GM12878 (cell line): ENCODE data around the gene ADK.

Source experiments
- CHD4 ChIP-seq: fragments of 200-600 bp; sonication (generic); IDR thresholded peaks from 2 replicates; pipeline ENCODE4 v1.6.1; 2016; ENCODE audit warnings: mild to moderate bottlenecking
- EZH2 ChIP-seq: IDR thresholded peaks from 2 replicates; pipeline ENCODE4 v1.6.1; 2012; ENCODE audit warnings: low read depth, mild to moderate bottlenecking, control low read depth, inconsistent platforms, low read length, borderline replicate concordance; ENCODE audit not compliant: control insufficient read depth
- GABPA ChIP-seq: IDR thresholded peaks from 2 replicates; pipeline ENCODE4 v1.6.1; 2014; ENCODE audit warnings: antibody characterized with exemption, low read depth, mild to moderate bottlenecking, inconsistent platforms
- JUNB ChIP-seq: IDR thresholded peaks from 2 replicates; pipeline ENCODE4 v1.6.1; 2016; ENCODE audit warnings: antibody characterized with exemption, mild to moderate bottlenecking
- PAX5 ChIP-seq: IDR thresholded peaks from 2 replicates; pipeline ENCODE4 v1.6.1; 2011; ENCODE audit warnings: low read depth, low read length, borderline replicate concordance
- POLR2A ChIP-seq: IDR thresholded peaks from 2 replicates; pipeline ENCODE4 v1.6.1; 2011; ENCODE audit warnings: low read depth, mild to moderate bottlenecking, low read length
- POLR2AphosphoS5 ChIP-seq: IDR thresholded peaks from 2 replicates; pipeline ENCODE4 v1.6.1; 2011; ENCODE audit warnings: mild to moderate bottlenecking, low read length, inconsistent platforms
- TCF12 ChIP-seq: IDR thresholded peaks from 2 replicates; pipeline ENCODE4 v1.6.1; 2011; ENCODE audit warnings: low read depth, mild to moderate bottlenecking, low read length
- USF1 ChIP-seq: IDR thresholded peaks from 2 replicates; pipeline ENCODE4 v1.6.1; 2011; ENCODE audit warnings: borderline replicate concordance, low read depth, mild to moderate bottlenecking, moderate library complexity, mixed read lengths, low read length; ENCODE audit not compliant: insufficient read depth; ENCODE audit errors: extremely low read length
- TF ChIP-seq, protein P1 (sequence below), 3 experiments: IDR thresholded peaks in 2 of 3; conservative IDR thresholded peaks in 1 of 3; 2 replicates each; pipeline ENCODE4 v1.5.1; 2011; ENCODE audit warnings: low read depth in 3 of 3, low read length in 3 of 3, mild to moderate bottlenecking in 3 of 3, control low read depth in 2 of 3, moderate library complexity in 2 of 3, inconsistent platforms in 1 of 3, mixed read lengths in 1 of 3; ENCODE audit not compliant: control insufficient read depth in 2 of 3, insufficient read depth in 1 of 3; ENCODE audit errors: extremely low read depth in 1 of 3

DNA sequence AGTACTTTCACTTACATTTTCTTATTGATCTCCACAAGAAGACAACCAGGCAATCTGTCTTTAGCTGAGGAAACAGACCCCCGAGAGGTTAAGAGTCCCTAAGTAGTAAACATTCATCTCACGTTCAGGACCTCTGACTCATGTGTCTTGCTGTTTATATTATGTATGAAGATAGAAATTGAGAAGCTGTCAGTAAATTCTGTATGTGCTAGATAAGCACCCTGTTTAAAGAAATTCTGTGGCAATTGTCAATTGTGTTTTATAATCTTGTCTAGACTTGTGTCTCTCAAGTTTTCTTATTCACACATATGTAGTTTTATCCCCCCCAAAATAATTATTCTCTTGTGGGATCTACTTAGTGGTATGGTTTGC lies 14.5 kb downstream of the ADK start:
- TF ChIP-seq, protein P1, sequence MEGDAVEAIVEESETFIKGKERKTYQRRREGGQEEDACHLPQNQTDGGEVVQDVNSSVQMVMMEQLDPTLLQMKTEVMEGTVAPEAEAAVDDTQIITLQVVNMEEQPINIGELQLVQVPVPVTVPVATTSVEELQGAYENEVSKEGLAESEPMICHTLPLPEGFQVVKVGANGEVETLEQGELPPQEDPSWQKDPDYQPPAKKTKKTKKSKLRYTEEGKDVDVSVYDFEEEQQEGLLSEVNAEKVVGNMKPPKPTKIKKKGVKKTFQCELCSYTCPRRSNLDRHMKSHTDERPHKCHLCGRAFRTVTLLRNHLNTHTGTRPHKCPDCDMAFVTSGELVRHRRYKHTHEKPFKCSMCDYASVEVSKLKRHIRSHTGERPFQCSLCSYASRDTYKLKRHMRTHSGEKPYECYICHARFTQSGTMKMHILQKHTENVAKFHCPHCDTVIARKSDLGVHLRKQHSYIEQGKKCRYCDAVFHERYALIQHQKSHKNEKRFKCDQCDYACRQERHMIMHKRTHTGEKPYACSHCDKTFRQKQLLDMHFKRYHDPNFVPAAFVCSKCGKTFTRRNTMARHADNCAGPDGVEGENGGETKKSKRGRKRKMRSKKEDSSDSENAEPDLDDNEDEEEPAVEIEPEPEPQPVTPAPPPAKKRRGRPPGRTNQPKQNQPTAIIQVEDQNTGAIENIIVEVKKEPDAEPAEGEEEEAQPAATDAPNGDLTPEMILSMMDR (IDR thresholded peaks at IDR 0.05 in 2 of 3, conservative IDR thresholded peaks at IDR 0.05 in 1 of 3; ENCODE audit: control insufficient read depth in 2 of 3, extremely low read depth in 1 of 3, insufficient read depth in 1 of 3, low read depth in 3 of 3, low read length in 3 of 3), result no peak
- TF ChIP-seq POLR2A (no peak), PAX5 (no peak), GABPA (no peak), CHD4 (no peak), POLR2AphosphoS5 (no peak), EZH2 (no peak), USF1 (no peak), TCF12 (no peak), JUNB (no peak)
